Ammon's horn (tissue), 1 donor: ENCODE measurements around the gene NANOS1.

Source experiments
- DNase-seq: peaks from one replicate; pipeline ENCODE4 v3.0.0-alpha.2; 2016; ENCODE audit warnings: low spot score

The NANOS1 gene, protein sequence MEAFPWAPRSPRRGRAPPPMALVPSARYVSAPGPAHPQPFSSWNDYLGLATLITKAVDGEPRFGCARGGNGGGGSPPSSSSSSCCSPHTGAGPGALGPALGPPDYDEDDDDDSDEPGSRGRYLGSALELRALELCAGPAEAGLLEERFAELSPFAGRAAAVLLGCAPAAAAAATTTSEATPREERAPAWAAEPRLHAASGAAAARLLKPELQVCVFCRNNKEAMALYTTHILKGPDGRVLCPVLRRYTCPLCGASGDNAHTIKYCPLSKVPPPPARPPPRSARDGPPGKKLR

DNA sequence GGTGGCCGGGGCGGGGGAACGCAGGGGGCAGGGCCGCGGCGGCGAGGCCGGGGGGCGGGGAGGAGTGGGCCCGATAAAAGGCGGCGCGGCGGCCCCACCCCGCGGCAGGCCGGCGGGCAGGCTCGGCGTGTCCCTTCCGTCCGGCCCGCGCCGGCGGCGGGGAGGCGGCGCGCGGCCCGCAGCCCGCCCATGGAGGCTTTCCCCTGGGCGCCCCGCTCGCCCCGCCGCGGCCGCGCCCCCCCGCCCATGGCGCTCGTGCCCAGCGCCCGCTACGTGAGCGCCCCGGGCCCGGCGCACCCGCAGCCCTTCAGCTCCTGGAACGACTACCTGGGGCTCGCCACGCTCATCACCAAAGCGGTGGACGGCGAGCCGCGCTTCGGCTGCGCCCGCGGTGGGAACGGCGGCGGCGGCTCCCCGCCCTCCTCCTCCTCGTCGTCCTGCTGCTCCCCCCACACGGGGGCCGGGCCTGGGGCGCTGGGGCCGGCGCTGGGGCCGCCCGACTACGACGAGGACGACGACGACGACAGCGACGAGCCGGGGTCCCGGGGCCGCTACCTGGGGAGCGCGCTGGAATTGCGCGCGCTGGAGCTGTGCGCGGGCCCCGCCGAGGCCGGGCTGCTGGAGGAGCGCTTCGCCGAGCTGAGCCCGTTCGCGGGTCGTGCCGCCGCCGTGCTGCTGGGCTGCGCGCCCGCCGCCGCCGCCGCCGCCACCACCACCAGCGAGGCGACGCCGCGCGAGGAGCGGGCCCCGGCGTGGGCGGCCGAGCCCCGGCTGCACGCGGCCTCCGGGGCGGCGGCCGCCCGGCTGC, at the start of gene NANOS1:
Gene NANOS1, plus strand, starts transcription at position 102 of the 808 bp plus-strand sequence. Its CDS starts 88 bp downstream, at position 190.
- no peak for DNase-seq

DNA sequence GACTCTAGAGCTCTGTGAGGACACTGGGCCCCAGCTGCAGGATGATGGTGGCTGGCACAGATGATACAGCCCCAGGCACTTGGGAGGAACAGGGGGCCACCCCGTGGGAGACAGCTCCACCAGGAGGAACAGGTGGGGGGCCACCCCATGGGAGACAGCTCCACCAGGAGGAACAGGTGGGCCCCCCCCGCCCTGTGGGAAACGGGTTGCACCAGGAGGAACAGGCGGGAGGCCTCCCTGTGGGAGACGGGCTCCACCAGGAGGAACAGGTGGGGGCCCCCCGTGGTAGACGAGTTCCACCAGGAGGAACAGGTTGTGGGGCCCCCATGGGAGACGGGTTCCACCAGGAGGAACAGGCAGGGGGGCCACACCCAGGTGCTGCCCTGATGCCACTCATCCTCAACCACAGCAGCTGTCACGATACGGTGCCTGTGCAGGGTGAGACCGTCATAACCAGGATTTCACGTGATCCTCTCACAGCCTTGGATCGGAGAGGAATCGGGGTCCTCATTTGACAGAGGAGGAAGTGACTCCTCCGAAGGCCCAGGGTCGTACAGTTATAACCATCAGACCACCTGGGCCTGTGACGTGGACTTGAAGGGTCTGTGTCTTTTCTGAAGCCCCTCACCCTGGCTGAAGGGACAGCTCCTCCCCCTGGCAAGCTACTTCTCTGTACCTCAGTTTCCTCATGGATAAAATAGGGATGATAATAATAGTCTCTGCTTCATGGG, 49.2 kb upstream of the NANOS1 start:
- no peak for DNase-seq

DNA sequence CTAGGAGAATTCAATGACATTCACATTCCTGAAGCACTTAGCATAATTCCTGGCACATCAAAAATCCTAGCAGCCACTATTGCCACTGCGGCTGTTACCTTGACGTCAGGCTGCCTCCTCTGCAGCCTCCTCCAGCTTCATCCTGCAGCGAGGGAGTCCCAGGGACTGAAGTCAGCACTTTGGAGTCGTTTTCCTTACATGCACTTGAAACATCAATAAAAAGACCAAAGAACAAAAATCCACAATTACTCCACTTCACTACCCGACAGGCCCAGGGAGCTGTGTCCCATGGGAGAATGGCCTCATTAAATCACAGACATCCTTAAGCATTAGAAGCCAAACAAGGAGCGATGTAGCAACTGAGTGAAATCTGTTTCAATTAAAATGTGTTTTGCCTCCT, 48.6 kb upstream of the NANOS1 start:
- DNase-seq: no peak

DNA sequence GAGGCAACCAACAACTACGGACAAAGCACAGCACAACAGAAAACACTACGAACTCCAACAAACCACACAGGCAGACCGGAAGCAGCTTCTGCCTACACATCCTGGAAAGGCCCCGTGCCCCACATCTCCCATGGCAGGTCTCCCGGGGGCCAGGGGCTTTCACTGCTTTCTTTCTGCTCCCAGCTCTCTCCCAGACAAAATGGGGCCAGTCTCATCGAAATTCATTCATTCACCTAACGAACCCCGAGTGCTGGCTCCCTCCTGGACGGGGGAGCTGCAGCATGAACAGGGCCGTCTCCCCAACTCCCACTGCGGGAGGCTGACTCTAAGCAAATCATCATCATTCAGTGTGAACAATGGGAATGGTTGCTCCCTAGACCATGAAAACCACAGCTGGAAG, 47.6 kb upstream of the NANOS1 start:
- DNase-seq: no peak

DNA sequence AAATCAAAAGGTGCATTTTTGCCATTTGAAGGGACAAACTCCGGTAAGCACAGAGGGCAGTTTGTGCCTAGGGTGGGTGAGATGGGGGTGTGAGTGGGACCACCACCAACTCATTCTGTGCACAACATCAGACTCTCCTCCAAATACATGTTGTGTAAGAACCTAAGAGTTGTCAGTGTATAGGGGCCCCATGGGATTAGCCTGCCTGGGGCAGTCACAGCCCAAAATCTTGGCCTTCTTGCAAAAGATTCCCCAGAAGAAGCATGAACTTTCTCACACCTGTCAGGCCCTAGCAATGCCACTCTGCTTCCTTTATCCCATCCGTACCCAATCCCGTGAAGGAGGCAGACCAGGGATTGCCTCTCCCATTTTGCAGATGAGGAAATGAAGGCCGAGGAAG, 47.1 kb upstream of the NANOS1 start:
- no peak for DNase-seq

DNA sequence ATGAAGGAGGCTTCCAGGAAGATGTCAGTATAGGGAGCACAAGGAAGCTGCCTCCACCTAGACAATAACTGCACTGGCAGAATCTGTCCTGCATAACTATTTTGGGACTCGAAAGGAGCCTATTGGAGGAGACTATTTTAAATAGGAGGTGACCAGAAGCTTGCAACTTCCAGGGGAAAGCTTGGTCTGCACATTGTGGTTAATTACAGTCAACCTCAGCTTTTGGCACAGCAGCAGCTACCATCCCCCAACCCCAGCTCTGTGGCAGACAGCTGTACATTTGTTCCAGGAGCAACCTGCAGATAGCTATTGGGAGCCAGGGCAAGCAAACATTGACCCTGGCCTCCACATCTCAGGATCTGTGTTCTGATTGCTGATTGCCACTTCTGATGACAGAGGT, 46.3 kb upstream of the NANOS1 start:
- no peak for DNase-seq

DNA sequence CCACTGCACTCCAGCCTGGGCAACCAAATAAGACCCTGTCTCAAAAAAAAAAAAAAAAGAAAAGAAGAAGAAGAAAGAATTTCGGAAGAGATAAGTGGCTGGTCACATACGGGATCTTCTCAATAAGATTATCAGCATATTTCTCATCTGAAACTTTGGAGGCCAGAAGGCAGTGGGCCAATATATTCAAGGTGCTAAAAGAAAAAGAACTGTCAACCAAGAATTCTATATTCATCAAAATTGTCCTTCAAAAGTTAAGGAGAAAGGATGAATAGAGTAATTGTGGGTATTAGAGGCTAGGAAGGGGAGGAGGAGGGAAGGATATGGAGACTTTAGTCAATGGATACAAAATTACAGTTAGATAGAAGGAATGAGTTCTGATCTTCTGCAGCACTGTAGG, 43.9 kb upstream of the NANOS1 start:
- DNase-seq: no peak

DNA sequence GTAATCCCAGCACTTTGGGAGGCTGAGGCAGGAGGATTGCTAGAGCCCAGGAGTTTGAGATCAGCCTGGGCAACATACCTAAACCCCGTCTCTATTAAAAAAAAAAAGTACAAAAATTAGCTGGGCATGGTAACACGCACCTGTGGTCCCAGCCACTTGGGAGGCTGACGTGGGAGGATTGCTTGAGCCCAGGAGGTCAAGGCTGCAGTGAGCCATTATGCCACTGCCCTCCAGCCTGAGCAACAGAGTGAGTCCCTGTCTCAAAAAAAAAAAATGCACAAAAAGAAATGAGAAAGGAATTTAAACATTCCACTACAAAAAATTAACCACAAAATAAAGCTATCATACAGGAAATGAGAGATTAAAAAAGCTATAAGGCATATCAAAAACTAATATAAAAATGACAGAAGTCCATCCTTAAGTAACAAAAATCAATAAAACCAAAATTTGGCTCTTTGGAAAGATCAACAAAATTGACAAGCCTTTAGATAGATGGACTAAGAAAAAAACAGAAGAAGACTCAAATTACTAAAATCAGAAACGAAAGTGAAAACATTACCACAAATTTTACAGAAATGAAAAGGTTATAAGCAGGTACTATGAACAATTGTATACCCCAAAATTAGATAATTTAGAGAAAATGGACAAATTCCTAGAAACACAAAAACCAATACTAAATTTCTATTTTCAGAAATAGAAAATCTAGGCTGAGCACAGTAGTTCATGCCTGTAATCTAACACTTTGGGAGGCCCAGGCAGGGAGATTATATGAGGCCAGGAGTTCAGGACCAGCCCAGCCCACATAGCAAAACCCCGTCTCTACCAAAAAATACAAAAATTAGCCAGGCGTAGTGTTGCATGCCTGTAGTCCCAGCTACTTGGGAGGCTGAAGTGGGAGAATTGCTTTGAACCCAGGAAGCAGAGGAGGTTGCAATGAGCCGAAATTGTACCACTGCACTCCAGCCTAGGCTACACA, 42.4 kb upstream of the NANOS1 start:
- no peak for DNase-seq

DNA sequence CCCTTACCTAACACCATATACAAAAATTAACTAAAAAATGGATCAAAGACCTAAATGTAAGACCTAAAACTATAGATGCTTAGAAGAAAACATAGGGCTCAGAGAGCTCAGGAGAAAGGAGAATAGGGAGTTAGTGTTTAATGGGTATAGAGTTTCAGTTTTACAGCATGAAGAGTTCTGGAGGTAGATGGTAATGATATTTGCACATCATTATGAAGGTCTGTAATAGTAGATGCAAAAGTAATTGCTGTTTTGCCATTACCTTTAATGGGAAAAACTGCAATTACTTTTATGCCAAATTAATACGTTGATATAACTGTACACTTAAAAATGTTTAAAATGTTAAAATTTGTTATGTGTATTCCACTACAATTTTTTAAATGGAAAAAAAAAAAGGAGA, 39.2 kb upstream of the NANOS1 start:
- no peak for DNase-seq

DNA sequence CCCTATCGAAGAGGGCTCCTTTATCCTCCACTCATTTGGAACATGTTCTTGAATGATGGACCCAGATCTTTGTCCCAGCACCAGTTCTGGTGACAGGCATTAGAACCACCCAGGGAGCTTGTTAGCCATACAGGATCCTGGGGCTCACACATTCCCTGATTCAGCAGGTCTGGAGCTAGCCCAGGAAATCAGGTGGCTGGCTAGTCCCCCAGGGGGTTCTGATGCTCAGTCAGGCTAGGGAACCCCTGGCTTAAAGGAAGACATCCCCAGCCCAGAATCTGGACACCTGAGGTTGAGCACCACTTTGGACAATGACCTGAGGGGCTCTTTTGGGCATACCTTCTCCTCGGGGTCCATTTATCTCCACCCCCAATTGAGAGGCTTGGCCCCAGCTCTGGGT, 37.0 kb upstream of the NANOS1 start:
- no peak for DNase-seq

DNA sequence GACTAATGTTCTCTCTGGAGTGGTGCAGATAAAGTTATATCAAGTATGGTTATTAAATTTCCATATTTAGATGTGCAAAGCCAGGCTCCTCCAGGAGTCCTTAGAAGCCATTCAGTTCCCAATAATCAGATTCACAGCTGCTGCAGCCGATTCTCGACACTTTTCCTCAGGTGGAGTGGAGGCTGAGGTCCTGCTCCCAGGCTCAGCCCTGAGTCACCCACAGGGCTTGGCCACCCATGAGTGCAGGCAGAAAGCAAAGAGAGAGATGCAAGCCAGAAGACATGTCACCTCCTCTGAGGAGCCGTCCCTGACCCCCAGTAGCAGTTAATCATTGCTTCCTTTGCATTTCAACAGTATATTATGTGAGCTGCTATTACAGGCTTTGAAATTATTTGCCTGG, 36.3 kb upstream of the NANOS1 start:
- no peak for DNase-seq

DNA sequence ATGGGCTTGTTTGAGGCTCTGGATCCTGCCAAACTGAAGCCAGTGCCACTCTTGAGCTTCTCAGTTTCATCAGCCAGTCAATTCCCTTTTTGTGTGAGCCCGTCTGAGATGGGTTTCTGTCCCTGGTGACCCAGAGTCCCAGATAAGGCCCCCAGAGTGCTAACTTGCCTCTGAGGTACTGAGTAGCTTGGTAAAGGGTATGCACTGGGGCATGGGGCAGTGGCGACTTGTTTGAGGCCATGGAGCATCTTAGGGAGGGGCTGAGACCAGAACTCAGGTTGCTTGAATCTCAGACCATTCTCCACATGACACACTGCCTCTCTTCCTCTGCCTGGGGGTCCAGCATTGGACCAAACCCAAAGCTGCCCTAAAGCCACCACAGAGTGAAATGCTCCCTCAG, 35.2 kb upstream of the NANOS1 start:
- DNase-seq: no peak

DNA sequence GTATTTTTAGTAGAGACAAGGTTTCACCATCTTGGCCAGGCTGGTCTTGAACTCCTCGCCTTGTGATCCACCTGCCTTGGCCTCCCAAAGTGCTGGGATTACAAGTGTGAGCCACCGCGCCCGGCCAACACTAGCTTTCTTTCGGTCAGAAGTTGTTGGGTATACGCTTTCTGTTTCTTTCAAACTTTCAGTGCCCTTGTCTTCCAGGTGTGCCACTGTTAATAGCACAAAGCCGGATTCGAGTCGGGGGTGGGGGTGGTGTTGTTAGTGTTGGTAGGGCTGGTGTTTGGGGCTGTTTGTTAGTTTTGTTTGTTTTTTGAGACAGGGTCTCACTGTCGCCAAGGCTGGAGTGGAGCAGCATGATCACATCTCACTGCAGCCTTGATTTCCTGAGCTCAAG, 33.8 kb upstream of the NANOS1 start:
- DNase-seq: no peak

DNA sequence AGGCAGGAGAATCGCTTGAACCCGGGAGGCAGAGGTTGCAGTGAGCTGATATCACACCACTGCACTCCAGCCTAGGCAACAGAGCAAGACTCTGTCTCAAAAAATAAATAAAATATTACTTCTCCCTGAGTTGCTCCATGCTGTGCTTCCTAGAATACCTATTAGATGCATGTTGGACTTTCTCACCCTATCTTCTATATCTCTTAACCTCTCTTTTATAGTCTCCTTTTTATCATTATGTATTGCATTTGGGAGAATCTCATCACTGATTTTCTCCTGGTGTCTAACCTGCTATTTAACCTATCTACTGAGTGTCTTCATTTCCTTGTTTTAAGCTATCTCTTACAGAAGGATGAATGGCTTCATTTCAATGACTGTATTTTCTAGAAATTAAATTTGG, 32.1 kb upstream of the NANOS1 start:
- no peak for DNase-seq

DNA sequence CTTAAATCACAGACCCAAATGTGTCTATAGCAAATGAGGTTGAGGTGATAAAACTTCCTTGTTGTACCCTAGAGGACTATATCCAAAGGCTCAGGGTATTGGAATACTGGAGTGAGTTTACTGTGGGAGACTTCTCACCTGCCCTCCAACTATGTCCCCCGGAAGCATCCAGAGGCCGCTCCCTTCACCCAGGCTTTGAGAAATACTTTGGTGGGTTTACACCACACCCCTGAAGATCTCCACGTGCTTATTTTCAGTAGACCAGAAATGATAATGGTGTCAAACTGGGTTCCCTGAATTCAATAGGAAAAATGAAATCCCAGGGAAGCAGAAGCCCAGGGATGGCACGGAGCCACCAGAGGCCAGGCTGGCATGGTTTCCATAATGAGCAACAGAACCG, 31.3 kb upstream of the NANOS1 start:
- DNase-seq: no peak

DNA sequence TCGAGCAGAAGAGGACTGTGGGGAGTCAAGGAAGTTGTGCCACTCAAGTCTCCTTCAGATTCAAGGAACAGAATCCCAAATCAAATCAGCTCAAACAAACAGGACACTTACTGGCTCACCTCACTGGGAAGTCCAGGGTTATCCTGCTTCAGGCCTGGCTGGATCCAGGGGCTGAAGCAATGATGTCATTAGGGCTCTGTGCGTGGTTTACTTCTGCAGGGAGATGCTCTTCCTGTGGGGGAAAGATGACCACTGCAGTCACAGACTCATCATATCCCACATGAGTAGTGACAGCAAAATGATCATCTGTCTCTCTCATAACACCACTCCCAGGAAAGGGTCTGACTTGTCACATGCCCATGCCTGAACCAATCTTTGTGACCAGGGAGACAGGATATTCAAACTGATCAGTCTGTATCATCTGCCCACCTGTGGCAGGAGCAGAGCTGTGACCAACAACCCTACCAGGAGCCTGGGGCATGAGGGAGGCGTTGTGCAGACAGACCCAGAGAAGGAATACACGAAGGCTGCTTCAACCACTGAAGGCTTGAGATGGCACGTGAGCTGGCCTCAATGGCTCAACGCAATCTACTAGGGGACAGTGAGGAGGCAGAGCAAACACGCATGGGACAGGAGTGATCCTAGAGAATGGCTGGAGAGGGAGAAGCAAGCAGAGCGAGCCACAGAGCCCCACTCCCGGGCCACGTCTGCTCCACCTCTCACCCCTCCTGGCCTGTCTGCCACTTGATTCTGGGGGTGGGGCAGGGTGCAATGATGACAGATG, 27.6 kb upstream of the NANOS1 start:
- no peak for DNase-seq

DNA sequence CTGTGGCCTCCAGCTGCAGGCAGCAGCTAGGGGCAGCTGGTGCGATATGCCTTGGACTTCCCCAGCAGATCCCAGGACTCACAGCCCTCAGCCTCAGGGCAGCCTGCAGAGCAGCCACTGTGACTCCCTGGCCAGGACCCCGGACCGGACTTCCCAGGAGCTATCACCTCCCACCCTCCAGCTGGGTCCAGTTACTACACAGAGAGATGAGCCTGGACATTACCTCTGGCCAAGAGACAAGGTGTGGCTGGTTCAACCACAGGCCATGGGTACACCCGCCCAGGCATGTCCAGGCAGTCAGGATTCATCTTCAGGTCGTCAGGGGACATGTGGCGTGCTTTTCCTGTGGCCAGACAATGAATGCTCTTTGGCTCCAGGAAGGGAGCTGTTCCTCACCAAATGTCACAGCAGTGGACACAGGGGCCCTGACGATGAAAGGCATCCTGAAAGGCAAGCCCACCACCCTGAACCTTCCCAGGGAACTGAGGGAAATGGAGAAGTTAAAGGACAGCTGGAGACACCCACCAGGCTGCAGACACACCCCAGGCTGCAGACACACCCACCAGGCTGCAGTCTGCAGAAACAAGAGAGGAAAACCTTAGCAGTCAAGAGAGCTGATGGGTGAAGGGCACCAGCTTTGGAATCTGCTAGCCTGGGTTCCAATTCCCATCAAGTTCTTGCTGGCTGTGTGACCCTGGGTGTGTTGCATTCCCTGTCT, 25.8 kb upstream of the NANOS1 start:
- no peak for DNase-seq

DNA sequence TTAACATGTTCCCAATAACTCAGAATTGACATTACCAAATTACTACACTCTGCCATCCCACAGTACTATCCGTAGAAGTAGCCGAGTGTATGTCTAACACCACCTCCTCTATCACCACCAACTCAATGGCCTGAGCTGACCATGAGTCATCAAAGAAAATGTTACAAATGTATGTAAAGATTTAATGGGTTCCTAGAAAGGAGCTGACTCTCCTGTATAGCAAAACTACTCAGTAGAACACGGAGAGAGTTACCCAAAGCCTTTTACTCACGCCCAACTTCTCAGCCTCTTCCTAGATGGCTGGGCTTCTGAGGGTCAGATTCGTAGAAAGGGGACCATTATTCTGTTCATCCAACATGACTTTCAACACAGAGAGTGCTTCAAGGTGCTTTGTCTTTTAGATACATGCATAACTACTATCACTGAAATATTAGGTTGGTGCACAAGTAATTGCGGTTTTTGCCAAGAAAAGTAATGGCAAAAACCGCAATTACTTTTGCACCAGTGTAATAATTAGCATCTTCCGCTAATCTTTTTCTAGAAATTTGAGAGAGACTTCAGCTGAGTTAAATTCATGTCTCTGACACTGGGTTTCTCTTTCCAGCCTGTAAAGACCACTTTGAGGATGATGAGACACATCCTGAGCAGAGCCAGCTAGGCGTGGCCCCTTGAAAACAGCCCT, 24.0 kb upstream of the NANOS1 start:
- DNase-seq: no peak

DNA sequence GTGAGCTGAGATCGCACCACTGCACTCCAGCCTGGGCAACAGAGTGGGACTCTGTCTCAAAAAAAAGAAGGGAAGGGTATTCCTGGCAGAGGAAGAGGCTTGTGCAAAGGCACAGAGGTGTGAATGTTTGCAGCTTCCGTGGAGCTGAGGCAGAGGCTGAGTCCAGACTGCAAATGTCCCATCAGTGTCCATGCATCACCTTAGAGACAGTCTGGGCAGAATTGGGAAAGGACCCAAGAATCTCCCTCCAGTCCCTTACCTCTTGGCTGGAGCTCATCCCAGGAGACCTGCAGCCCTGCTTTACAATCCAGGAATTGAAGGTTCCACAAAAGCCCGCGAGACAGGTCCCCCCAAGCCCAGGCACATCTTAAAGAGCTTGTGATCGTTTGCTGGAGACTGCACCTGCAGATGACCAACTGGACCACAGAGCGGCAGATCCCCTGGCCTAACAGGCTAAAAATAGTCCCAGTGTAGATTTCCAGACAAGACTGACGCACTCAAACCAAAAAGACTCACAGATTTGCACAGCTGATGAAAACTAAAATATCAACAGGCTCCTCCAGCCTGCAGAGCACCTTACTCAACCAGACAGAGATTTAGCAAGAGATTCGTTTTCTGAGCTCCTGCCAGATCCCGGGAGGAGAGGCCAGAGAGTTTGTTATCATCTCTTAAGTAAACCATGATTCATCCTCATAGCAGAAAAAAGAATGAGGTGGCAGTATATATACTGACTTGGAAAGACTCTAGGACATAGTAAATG, 22.9 kb upstream of the NANOS1 start:
- no peak for DNase-seq
